ENCODE results near the gene LFNG. TPM values are rescaled to one million over a fixed set of nuclear protein-coding genes. Genes with fewer than 3 reads are reported as not detected.
A peak's percentile ranks its signal among the peaks of the same experiment; 100 is the strongest.

LFNG gene
- total RNA-seq, 6 experiments from 2014 or later, result 1.0 to 4.3 (median 1.7) TPM

DNA sequence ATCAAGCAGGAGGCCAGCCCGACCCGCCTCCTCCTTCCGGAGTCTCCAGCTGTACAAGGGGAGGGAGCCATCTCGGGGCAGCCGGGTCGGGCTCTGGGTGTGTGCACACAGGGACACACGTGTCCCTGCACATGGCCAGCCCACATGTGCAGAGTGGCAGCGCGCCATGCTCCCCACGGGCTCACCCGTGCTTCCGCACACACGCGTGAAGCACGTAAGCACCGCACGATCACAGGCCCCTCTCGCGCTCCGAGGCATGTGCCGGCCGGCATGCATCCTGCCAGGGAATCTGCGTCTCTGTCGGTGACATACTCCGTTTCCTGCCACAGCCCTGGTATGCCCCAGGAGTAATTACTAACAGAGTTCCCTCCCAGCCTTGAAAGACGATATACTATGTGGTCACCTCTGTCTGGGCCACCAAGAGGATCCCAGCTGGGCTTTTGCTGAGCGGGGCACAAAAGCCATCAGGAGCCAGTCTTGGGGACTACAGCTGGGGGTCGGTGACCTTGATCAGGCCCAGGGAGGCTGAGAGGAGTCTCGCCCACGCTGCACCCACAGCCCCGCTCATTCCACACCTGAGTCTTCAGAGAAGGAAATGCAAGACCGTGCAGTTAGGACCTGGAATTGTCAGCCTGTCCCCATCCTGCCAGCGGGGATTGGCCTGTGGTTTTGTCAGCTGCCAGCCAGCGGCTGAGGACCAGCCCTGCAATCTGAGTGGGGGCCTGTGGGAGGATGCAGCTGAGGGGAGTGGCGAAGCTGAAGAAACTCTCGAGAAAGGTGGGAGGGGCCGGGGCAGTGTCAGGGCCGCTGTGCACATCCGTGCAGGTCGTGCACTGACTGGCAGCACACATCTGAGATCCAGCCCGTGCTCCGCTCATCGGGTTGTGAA, 11.0 kb upstream of the LFNG start:
- WGBS (ENCODE audit: insufficient coverage, low coverage, low lambda C conversion rate, missing lambda C conversion rate), result 30% methylated on average over 2 of the region's 43 CpGs
- DNase-seq (peak in 2 of 3 donors; percentile 70 to 76), ATAC-seq (peak; percentile 21 to 57 (median 50))
- Histone ChIP-seq H3K36me3 (no peaks in the 10 kb centered on the region), H3K4me3 (no peak overlapping the region), H3K9me3 (no peaks in the 10 kb centered on the region), H3K27me3 (no peaks in the 10 kb centered on the region), H3K4me1 (peaks cover 0 to 4% (median 0%) of the 10 kb centered on the region in 4 donors), H3K27ac (peak overlapping the region in 2 of 3 donors; percentile 24 to 25)
- intact Hi-C loops (cut with DNase I), result no loop called here
- TF ChIP-seq, protein P1, sequence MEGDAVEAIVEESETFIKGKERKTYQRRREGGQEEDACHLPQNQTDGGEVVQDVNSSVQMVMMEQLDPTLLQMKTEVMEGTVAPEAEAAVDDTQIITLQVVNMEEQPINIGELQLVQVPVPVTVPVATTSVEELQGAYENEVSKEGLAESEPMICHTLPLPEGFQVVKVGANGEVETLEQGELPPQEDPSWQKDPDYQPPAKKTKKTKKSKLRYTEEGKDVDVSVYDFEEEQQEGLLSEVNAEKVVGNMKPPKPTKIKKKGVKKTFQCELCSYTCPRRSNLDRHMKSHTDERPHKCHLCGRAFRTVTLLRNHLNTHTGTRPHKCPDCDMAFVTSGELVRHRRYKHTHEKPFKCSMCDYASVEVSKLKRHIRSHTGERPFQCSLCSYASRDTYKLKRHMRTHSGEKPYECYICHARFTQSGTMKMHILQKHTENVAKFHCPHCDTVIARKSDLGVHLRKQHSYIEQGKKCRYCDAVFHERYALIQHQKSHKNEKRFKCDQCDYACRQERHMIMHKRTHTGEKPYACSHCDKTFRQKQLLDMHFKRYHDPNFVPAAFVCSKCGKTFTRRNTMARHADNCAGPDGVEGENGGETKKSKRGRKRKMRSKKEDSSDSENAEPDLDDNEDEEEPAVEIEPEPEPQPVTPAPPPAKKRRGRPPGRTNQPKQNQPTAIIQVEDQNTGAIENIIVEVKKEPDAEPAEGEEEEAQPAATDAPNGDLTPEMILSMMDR (IDR thresholded peaks at IDR 0.05), result no peak
- no peak for TF ChIP-seq POLR2A (IDR thresholded peaks at IDR 0.05)

DNA sequence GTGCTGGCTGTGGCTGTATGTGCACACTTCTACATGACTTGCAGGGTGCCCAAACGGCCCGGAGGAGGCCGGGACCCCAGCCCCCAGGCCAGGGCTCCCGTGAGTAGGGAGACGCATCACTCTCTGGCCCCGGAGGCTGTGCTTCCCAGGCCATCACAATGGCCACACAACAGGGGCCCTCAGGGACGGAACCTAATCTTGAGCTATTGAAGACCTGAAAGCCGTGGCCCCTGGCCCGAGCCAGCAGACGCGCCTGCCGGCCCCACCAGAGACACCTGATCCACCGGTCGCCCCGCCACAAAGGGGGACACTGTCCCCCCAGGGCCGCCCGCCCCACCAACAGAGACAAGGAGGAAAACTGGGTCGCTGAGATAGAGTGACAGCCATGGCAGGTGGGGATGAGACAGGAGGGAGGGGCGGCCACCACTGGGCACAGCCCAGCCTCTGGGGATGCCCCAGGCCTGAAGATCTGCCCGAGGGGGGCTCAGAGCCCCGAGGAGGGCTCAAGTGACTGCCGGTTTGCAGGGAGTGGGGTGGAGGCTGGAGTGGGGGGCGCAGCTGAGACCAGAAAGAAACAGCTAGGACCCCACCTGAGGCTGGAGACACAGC, 10.2 kb upstream of the LFNG start:
- TF ChIP-seq, protein P1 (IDR thresholded peaks at IDR 0.05), result no peak
- no peak for TF ChIP-seq POLR2A (IDR thresholded peaks at IDR 0.05)
- ATAC-seq (no peak), DNase-seq (no peak)
- H3K36me3 ChIP-seq, result no peaks in the 10 kb centered on the region
- intact Hi-C loops (cut with DNase I), result no loop called here
- no peak overlapping the region for H3K4me3 ChIP-seq
- 64% methylated on average over 7 of the region's 23 CpGs for WGBS (ENCODE audit: insufficient coverage, low coverage, low lambda C conversion rate, missing lambda C conversion rate)
- peaks cover 0 to 4% (median 0%) of the 10 kb centered on the region in 4 donors for H3K4me1 ChIP-seq
- peak overlapping the region in 1 of 3 donors; percentile 24 for H3K27ac ChIP-seq
- no peaks in the 10 kb centered on the region for H3K27me3 ChIP-seq
- H3K9me3 ChIP-seq, result no peaks in the 10 kb centered on the region

DNA sequence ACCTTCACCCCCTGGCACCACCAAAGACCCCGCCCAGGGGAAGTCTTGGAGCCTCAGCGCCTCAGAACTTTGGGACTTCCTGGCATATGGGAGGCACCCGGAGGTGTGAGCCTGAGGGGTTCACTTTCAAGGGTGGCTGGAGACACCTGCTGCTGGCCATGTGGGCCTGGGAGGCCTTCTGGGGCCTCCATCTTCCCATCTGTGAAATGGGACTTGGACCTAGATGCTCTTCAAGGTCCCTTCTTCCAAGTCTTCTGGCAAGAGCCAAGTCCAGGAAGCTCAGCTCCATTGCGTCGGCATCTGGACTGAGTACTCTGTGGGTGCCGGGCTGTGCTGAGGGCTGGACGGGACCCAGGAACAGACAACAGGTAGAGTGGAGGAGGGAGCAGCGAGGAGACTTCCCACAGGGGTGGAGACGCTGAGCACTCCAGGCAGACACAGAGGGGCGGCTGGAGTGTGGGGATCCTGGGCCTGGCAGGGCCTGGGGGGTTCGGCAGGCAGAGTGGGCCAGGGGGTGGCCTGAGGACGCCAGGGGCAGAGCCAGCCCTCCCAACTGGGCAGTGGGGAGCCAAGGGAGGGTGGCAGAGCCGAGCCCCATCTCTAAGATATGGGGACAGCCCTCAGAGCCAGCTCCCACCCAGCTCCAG, 9.3 kb upstream of the LFNG start:
- intact Hi-C loops (cut with DNase I), result no loop called here
- no peaks in the 10 kb centered on the region for H3K9me3 ChIP-seq
- H3K4me3 ChIP-seq, result no peak overlapping the region
- H3K27ac ChIP-seq, result peak overlapping the region in 1 of 3 donors; percentile 40
- H3K36me3 ChIP-seq, result no peaks in the 10 kb centered on the region
- H3K4me1 ChIP-seq, result peaks cover 0 to 4% (median 0%) of the 10 kb centered on the region in 4 donors
- TF ChIP-seq, protein P1 (IDR thresholded peaks at IDR 0.05), result no peak
- TF ChIP-seq POLR2A (IDR thresholded peaks at IDR 0.05), result no peak
- ATAC-seq (no peak), DNase-seq (no peak)
- no peaks in the 10 kb centered on the region for H3K27me3 ChIP-seq
- no CpG with 5 or more reads among the region's 13 CpGs for WGBS (ENCODE audit: insufficient coverage, low coverage, low lambda C conversion rate, missing lambda C conversion rate)

DNA sequence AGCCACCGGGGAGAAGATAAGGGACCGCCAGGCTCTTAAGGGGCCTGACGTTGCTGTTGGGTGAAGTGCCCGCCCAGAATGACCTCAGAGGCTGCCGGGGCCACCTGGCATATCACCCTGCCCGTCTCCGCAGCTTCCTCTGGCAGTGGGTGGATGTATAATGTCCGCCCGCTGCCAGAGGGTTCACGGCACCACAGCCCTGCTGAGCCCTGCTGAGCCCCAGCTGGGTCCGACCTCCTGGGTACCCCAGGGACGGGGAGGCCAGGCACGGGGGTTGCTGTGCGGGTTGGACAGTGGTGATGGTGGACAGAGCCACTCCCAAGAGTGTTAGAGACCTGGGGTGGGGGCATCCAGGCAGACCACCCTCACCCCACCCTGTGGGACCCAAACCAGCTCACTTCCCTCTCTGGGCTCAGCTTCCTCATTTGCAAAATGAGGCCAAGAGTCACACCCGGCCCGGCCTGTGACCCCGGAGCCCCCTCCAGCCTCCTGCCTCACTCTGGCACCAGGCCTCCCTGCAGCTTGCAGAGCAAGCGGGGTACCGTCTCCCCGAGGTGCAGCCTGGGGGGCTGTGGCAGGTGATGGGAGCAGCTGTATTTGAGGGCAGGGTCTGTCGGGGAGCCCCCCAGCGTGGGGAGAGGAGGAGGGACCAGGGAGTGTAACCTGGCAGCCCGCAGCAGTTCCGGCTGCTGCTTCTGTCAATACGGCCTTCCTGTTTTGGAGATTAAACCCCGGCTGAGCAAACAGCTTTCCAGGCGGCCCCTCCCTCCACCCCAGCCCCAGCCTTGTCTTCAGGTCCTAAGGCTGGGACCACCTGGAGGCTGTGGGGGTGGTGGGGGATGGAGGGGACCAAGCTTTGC, 8.4 kb upstream of the LFNG start:
- 53% methylated on average over 3 of the region's 27 CpGs for WGBS (ENCODE audit: insufficient coverage, low coverage, low lambda C conversion rate, missing lambda C conversion rate)
- intact Hi-C loops (cut with DNase I), result no loop called here
- H3K9me3 ChIP-seq, result no peaks in the 10 kb centered on the region

More for the DNA sequence above, 8.4 kb upstream of the LFNG start:
- H3K36me3 ChIP-seq, result no peaks in the 10 kb centered on the region
- peak overlapping the region in 2 of 3 donors; percentile 40 for H3K27ac ChIP-seq
- TF ChIP-seq, protein P1 (IDR thresholded peaks at IDR 0.05), result no peak
- no peak for TF ChIP-seq POLR2A (IDR thresholded peaks at IDR 0.05)
- H3K27me3 ChIP-seq, result no peaks in the 10 kb centered on the region
- ATAC-seq, result peak; percentile 46 to 59 (median 50)
- H3K4me1 ChIP-seq, result peaks cover 0 to 4% (median 0%) of the 10 kb centered on the region in 4 donors
- H3K4me3 ChIP-seq, result no peak overlapping the region
- no peak for DNase-seq
